WTC11 (cell line): ENCODE data around the gene PLXNB2.

Source experiments
- CTCF ChIP-seq: fragments of 200-600 bp; IDR thresholded peaks from 2 replicates; pipeline ENCODE4 v1.8.0; 2022; ENCODE audit warnings: antibody characterized with exemption
- E2F4 ChIP-seq: sonication (generic); formaldehyde crosslinking; IDR thresholded peaks from 2 replicates; pipeline ENCODE4 v1.8.1; 2022; ENCODE audit warnings: low read depth, mild to moderate bottlenecking, moderate library complexity, missing genetic modification reagents, borderline replicate concordance
- ELF4 ChIP-seq: sonication (generic); formaldehyde crosslinking; IDR thresholded peaks from 2 replicates; pipeline ENCODE4 v1.8.1; 2022; ENCODE audit warnings: low read depth, mild to moderate bottlenecking, moderate library complexity, missing genetic modification reagents
- MAX ChIP-seq: sonication (generic); formaldehyde crosslinking; IDR thresholded peaks from 2 replicates; pipeline ENCODE4 v1.8.0; 2022; ENCODE audit warnings: mild to moderate bottlenecking, missing genetic modification reagents
- PREB ChIP-seq: sonication (generic); formaldehyde crosslinking; IDR thresholded peaks from 2 replicates; pipeline ENCODE4 v1.8.1; 2022; ENCODE audit warnings: mild to moderate bottlenecking, missing genetic modification reagents, moderate library complexity, borderline replicate concordance
- ZNF263 ChIP-seq: sonication (generic); formaldehyde crosslinking; IDR thresholded peaks from 2 replicates; pipeline ENCODE4 v1.8.1; 2022; ENCODE audit warnings: low read depth, mild to moderate bottlenecking, moderate library complexity, missing genetic modification reagents
- TF ChIP-seq, protein P1 (sequence below): sonication (generic); formaldehyde crosslinking; IDR thresholded peaks from 2 replicates; pipeline ENCODE4 v1.8.0; 2022; ENCODE audit warnings: mild to moderate bottlenecking, missing genetic modification reagents

DNA sequence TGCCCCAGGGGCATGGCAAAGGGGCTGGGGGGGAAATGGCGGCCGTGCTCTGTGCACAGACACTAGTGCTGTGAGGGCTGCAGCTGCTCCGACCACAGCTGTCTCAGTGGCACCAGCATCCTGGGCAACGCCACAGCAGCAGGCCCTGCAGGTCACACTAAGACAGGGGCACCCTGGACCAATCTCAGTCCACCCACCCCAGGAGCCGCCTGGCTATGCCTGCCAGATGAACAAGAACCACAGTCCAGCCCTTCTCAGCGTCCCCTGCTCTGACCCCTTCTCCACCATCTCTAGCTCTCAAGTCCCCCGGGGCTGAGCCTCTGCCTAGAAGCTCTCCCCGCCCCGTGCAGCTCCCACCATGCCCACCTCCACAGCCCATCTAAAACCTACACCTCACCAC is 79.1 kb downstream of the PLXNB2 start:
- TF ChIP-seq, protein P1, sequence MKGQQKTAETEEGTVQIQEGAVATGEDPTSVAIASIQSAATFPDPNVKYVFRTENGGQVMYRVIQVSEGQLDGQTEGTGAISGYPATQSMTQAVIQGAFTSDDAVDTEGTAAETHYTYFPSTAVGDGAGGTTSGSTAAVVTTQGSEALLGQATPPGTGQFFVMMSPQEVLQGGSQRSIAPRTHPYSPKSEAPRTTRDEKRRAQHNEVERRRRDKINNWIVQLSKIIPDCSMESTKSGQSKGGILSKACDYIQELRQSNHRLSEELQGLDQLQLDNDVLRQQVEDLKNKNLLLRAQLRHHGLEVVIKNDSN: no peak
- TF ChIP-seq CTCF: no peak
- TF ChIP-seq ZNF263 (CRISPR knock-in tag): no peak
- TF ChIP-seq ELF4 (CRISPR knock-in tag): no peak
- no peak for TF ChIP-seq E2F4 (CRISPR knock-in tag)
- TF ChIP-seq MAX (CRISPR knock-in tag): no peak
- TF ChIP-seq PREB (CRISPR knock-in tag): no peak
